Measurements from ENCODE around the gene MSMP. TPM values are rescaled to one million over a fixed set of nuclear protein-coding genes. Genes with fewer than 3 reads are reported as not detected.

Gene MSMP
- total and polyA plus RNA-seq, 10 of the 15 experiments (the other 5 are each of a cell fraction or from before 2014, with no cell fraction given) = 0.33 to 2.4 (median 0.86) TPM; not detected in 4

- POLR2A ChIA-PET = interaction anchor here (0.6 to 1.1 kb wide), 3 partner anchors 21 to 122 kb away, joined by 3 to 4 read pairs (median 4); no protein-coding TSS in a partner anchor
- no peak overlapping the region for H3K4me2 ChIP-seq (ENCODE audit: control insufficient read depth, insufficient read depth)
- BruUV-seq (replicated peaks) = no TSS peak
- no peak overlapping the region for H3K9ac ChIP-seq (ENCODE audit: control insufficient read depth, insufficient read depth, low read length)
- WGBS (ENCODE audit: insufficient coverage, insufficient replicate concordance, low lambda C conversion rate, missing lambda C conversion rate) = 91% methylated on average over 4 of the region's 4 CpGs
- in situ Hi-C loops (cut with MboI) = no loop called here
- RAD21 ChIA-PET (ENCODE audit: unreplicated experiment) = interaction anchor here (0.5 to 1.2 kb wide), 2 partner anchors 57 to 129 kb away, joined by 3 to 5 read pairs; no protein-coding TSS in a partner anchor
- TF ChIP-seq MTA2 (IDR thresholded peaks at IDR 0.05; ENCODE audit: low read depth) = no peak
- TF ChIP-seq PAX5 (IDR thresholded peaks at IDR 0.05; ENCODE audit: borderline replicate concordance, low read depth, low read length) = 0 out of 2 replicates have a peak, but pooled peaks have one; percentile 19
- intact Hi-C loops (cut with micrococcal nuclease; ENCODE audit: unreplicated experiment) = no loop called here
- H3K4me1 ChIP-seq (ENCODE audit: control insufficient read depth, insufficient read depth, low read length) = no peaks in the 10 kb centered on the region
- H3K27ac ChIP-seq (ENCODE audit: control insufficient read depth, insufficient read depth) = no peak overlapping the region
- CTCF ChIA-PET = interaction anchor here (0.9 to 1.7 kb wide), 7 partner anchors 11 to 115 kb away, joined by 3 to 5 read pairs (median 4); no protein-coding TSS in a partner anchor
- FAIRE-seq (no peak), ATAC-seq (peak; percentile 94), DNase-seq (ENCODE audit: low read depth, low spot score) (no peak)
- no peaks in the 10 kb centered on the region for H3K79me2 ChIP-seq (ENCODE audit: control insufficient read depth, insufficient read depth, low read length)
- SMC1A ChIA-PET (ENCODE audit: uncharacterized antibody, unreplicated experiment) = interaction anchor here (1.0 to 1.4 kb wide), 4 partner anchors 12 to 80 kb away, joined by 3 to 7 read pairs (median 4); no protein-coding TSS in a partner anchor
- H2AFZ ChIP-seq (ENCODE audit: control insufficient read depth, low read depth, low read length) = no peak overlapping the region
- no peak overlapping the region for H3K4me3 ChIP-seq
- H3K9me3 ChIP-seq (replicated peaks; ENCODE audit: control insufficient read depth, insufficient read depth, low read length) = no peaks in the 10 kb centered on the region
- no peaks in the 10 kb centered on the region; a peak in 1 of 4 replicates for H3K36me3 ChIP-seq (ENCODE audit: control insufficient read depth in 2 of 2, insufficient read depth in 2 of 2, low read length in 1 of 2)
- H3K27me3 ChIP-seq (replicated peaks in 1 of 2; ENCODE audit: control insufficient read depth in 2 of 2, insufficient read depth in 2 of 2, low read length in 1 of 2) = no peaks in the 10 kb centered on the region
- no peaks in the 10 kb centered on the region for H4K20me1 ChIP-seq (ENCODE audit: control insufficient read depth, insufficient read depth)
These were observed 21.9 kb upstream of the MSMP start for GRCh38 chr9:35776018-35776417.

- H2AFZ ChIP-seq (ENCODE audit: control insufficient read depth, low read depth, low read length) = no peak overlapping the region
- SMC1A ChIA-PET (ENCODE audit: uncharacterized antibody, unreplicated experiment) = interaction anchor here (1.0 to 1.4 kb wide), 5 partner anchors 12 to 107 kb away, joined by 3 to 7 read pairs (median 4); no protein-coding TSS in a partner anchor
- H4K20me1 ChIP-seq (ENCODE audit: control insufficient read depth, insufficient read depth) = no peaks in the 10 kb centered on the region
- in situ Hi-C loops (cut with MboI) = no loop called here
- H3K36me3 ChIP-seq (ENCODE audit: control insufficient read depth in 2 of 2, insufficient read depth in 2 of 2, low read length in 1 of 2) = no peaks in the 10 kb centered on the region; a peak in 1 of 4 replicates
- no peak overlapping the region for H3K27ac ChIP-seq (ENCODE audit: control insufficient read depth, insufficient read depth)
- no peak overlapping the region for H3K4me2 ChIP-seq (ENCODE audit: control insufficient read depth, insufficient read depth)
- no peak overlapping the region for H3K4me3 ChIP-seq
- RAD21 ChIA-PET (ENCODE audit: unreplicated experiment) = interaction anchor here (0.5 to 1.2 kb wide), 3 partner anchors 58 to 128 kb away, joined by 3 to 5 read pairs (median 3); no protein-coding TSS in a partner anchor
- TF ChIP-seq RB1 (IDR thresholded peaks at IDR 0.05; ENCODE audit: borderline replicate concordance) = no peak
- TF ChIP-seq NRF1 (conservative IDR thresholded peaks at IDR 0.05; ENCODE audit: low read depth, low read length) = no peak
- TF ChIP-seq SMAD1 (IDR thresholded peaks at IDR 0.05; ENCODE audit: low read depth, partially characterized antibody) = no peak
- TF ChIP-seq KAT2A (conservative IDR thresholded peaks at IDR 0.05; ENCODE audit: control insufficient read depth, low read depth, low read length) = no peak
- no peak for TF ChIP-seq SMC3 (IDR thresholded peaks at IDR 0.05; ENCODE audit: borderline replicate concordance, low read length)
- TF ChIP-seq BCL11A (IDR thresholded peaks at IDR 0.05; ENCODE audit: low read depth, low read length) = no peak
- TF ChIP-seq MXI1 (IDR thresholded peaks at IDR 0.05; ENCODE audit: low read depth, low read length) = no peak
- no peak for TF ChIP-seq E4F1 (IDR thresholded peaks at IDR 0.05; ENCODE audit: borderline replicate concordance, partially characterized antibody)
- TF ChIP-seq POLR2AphosphoS2 (IDR thresholded peaks at IDR 0.05; ENCODE audit: low read depth, low read length) = no peak
- TF ChIP-seq CREB1 (IDR thresholded peaks at IDR 0.05; ENCODE audit: low read depth) = no peak
- no peaks in the 10 kb centered on the region for H3K27me3 ChIP-seq (replicated peaks in 1 of 2; ENCODE audit: control insufficient read depth in 2 of 2, insufficient read depth in 2 of 2, low read length in 1 of 2)
- POLR2A ChIA-PET = interaction anchor here (0.6 to 1.1 kb wide), 2 partner anchors 22 to 122 kb away, joined by 4 read pairs; no protein-coding TSS in a partner anchor
- CTCF ChIA-PET = interaction anchor here (0.9 to 1.7 kb wide), 8 partner anchors 10 to 128 kb away, joined by 3 to 5 read pairs (median 4); no protein-coding TSS in a partner anchor
- no peaks in the 10 kb centered on the region for H3K4me1 ChIP-seq (ENCODE audit: control insufficient read depth, insufficient read depth, low read length)
- H3K9ac ChIP-seq (ENCODE audit: control insufficient read depth, insufficient read depth, low read length) = no peak overlapping the region
- DNase-seq (ENCODE audit: low read depth, low spot score) = no peak
- intact Hi-C loops (cut with micrococcal nuclease; ENCODE audit: unreplicated experiment) = no loop called here
- ATAC-seq = no peak
- H3K9me3 ChIP-seq (replicated peaks; ENCODE audit: control insufficient read depth, insufficient read depth, low read length) = no peaks in the 10 kb centered on the region
- BruUV-seq (replicated peaks) = no TSS peak
- no peaks in the 10 kb centered on the region for H3K79me2 ChIP-seq (ENCODE audit: control insufficient read depth, insufficient read depth, low read length)
- no peak for FAIRE-seq
- WGBS (ENCODE audit: insufficient coverage, insufficient replicate concordance, low lambda C conversion rate, missing lambda C conversion rate) = 77% methylated on average over 7 of the region's 7 CpGs
These were observed 21.0 kb upstream of the MSMP start for GRCh38 chr9:35774907-35775635.

All from GM12878 (cell line).